NCI-H446 treated with DMSO at 0.1 percent for 48 hours (cell line): Measurements from ENCODE around the gene C1QL2.

ENCODE experiments used
- DNase-seq: peaks from one replicate; lab custom pipeline; 2025; lab: John Stamatoyannopoulos, UW

C1QL2 gene

GRCh38 chr2:119137502-119137901, 21.0 kb downstream of the C1QL2 start:
- DNase-seq = no peak

GRCh38 chr2:119136872-119137271, 21.7 kb downstream of the C1QL2 start:
- no peak for DNase-seq

GRCh38 chr2:119136093-119136492, 22.5 kb downstream of the C1QL2 start:
- no peak for DNase-seq

DNA sequence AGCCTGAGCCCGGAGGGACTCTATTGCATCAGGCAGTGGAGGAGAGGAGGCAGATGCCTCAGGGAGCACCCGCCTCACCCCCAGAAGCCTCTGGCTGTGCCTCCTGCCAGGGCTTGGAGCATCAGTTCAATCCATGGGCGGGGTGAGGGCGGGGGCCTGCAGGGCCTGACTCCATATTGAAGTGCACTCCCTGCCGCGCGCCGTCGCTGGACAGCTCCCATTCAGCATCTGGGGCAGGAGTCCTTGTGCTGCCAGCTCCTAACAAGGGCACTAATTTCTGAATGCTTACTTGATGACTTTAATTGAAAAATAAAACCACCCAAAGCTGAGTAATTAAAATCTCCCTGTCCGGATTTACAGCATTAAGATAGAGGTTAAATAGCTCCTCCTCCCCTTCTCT, 23.8 kb downstream of the C1QL2 start:
- DNase-seq = no peak

GRCh38 chr2:119126650-119127049, 31.9 kb downstream of the C1QL2 start:
- no peak for DNase-seq

- no peak for DNase-seq
These were observed 35.2 kb downstream of the C1QL2 start for GRCh38 chr2:119123389-119123788.

DNA sequence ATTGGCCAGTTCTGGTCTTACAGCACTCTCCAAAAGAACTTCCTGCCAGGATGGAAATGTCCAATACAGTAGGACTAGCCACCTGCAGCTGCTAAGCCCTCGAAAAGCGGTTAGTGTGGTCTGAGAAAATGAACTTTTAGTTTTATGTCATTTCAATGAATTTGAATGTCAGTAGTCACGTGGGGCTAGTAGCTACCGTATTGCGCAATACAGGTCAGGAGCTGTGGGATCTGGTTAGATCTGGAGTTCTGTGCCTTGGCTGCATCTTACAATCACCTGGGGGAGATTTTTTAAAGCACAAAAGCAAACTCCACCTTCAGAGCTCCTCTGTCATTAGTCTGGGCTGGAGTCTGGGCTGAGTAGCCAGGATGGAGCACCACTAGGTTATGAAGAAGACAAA, 35.9 kb downstream of the C1QL2 start:
- DNase-seq = no peak

- no peak for DNase-seq
These were observed 38.4 kb downstream of the C1QL2 start for GRCh38 chr2:119119999-119120756.

- DNase-seq = no peak
These were observed 39.3 kb downstream of the C1QL2 start for GRCh38 chr2:119119076-119119785.

DNA sequence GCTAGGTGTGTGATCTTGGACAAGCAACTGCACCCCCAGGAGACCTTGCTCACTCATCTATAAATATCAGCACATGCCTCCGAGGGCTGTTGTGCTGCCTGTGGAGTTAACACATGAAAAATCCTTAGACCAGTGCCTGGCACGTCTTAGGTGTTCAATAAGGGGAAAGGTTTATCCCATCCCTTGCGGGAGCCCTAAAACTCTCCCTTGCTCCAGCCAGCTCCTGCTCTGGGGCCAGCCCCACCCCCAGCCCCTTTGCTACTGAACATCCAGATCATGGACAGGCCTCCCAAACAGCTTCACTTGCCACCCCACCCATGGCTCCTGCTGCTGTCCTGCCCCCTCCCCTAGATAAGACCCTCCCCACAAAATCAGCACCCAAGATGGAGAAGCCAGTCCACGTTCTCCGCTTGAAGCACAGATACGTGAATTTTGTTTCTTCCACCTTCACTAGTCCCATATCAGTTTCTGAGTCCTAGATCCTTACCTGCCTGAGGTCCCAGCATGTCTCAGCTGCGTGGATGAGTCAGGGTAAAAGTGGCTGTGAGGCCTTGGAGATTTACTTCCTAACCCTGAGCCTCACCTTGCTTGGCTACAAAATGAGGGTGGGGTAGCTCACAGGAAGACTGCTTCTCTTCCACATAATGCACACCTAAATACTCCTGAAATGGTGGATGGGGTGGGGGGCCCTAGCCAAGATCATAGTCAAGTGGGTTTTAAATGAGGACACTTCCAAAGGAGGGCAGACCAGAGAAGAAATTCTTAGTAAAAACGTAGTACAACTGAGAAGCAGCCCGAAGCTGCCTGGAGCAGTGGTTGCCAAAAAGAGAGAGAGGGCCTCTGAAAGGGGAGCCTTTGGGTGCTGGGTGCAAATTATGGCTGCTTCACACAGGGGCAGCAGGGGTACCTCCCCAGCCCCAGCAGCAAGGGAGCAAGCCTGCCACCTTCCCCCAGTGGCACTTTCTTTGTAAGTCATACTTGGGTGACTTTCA, 40.4 kb downstream of the C1QL2 start:
- no peak for DNase-seq

DNA sequence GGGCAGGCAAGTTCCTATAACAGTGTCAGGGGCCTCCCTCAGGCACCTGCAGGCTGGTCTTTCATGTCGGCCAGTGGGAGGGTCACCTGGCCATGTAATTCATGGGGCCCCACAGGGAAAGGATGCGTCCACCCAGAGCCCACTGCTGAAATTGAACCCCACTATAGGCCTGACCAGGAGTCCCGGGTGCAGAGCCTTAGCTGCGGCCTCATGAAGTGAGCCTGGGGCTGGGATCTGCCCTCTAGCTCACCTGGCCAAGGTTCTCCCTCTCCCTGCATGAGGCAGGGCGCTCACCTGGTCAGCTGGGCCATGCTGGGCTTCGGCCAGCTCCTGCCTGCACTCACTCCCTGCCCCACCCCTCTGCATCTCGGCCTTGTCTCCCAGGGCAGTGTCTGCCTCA, 41.1 kb downstream of the C1QL2 start:
- no peak for DNase-seq

DNA sequence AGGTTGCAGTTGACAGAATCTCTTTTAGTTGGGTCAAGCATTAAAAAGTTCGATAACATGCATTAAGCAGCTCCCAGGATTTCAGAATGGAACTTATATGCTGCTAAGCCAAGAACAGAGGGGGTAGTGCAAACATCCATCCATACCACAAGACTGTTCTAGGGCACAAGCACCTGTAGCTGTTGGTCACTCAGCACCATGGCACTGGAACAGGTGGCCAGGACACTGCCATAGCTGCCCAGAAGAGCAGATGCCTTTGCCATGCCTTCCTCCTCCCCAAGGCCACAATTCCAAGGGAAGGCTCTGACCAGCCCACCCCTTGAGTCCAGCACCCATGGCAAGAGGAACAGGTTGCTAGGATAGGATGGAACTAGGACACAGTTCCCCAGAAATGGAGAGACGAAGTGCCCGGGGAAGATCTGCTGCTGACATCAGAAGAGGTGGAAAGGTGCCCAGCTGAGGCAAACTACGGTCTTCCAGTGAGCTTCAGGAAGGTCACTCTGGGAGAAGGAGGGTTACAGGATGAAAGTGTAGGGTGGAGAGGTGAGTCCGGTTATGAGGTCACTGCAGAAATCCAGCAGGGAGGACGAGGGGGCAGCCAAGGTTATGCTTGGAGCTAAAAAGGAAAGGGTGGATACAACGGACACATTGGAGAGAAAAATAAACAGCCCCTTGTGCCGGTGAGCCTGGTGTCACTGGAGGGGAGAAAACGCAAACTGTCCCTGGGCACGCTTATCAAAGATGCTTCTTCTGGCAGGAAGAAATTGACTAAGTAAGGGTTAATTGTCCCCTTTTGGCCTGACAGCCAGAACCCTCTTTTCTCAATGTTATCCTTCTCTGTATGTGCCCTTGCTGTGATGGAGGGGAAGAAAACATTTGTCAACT, 41.9 kb downstream of the C1QL2 start:
- no peak for DNase-seq

DNA sequence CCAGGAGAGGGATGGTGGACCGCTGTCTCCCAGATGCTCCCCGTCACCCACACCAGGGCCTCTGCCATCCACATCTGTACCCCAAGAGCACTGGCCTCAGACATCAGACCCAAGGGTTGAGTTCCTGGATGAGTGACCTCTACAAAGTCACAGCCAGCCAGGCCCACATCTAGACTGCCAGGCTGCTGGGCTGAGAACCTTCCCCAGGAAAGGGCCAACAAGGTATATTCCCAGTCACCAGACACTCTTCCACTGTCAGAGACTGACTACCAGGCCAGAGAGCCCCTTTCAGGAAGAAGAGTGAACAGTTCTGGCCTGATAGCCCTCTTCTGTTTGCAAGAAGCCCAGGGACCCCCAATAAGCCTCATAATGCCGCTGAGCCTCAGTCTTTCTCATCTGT, 44.3 kb downstream of the C1QL2 start:
- no peak for DNase-seq

DNA sequence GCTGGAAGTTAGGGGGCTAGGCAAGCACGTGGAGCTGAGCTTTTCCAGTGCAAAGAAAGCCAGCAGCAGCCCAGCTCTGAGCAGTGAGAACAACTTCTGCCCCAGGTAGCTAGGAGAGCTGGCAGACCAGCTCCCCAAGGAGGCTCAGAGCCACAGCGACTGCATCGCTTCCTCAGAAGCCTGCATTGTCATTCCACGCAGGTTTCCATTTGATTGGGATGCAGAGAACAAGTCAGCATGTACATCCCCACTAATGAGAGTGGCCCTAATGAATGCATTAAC, 45.1 kb downstream of the C1QL2 start:
- DNase-seq = no peak

GRCh38 chr2:119112770-119113488, 45.6 kb downstream of the C1QL2 start:
- DNase-seq = no peak

DNA sequence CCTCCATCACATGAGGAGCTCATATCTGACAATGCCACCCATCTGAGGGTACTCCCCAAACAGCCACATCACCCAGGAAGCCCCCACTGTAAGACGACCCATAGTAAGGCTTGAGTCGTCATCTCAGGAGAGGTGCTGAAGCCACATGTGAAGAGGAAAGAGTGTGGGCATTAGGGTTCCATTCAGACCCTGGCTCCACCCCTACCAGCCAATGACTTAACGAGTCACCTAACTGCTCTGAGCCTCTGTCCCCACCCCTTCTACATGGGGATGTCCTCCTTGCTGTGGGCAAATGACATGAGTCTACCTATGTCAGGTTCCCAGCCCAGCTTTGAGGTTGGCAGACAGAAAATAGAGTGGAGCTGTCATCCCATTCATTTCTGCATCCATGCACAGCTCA, 46.3 kb downstream of the C1QL2 start:
- no peak for DNase-seq

- DNase-seq = no peak
These were observed 47.2 kb downstream of the C1QL2 start for GRCh38 chr2:119111115-119111975.

DNA sequence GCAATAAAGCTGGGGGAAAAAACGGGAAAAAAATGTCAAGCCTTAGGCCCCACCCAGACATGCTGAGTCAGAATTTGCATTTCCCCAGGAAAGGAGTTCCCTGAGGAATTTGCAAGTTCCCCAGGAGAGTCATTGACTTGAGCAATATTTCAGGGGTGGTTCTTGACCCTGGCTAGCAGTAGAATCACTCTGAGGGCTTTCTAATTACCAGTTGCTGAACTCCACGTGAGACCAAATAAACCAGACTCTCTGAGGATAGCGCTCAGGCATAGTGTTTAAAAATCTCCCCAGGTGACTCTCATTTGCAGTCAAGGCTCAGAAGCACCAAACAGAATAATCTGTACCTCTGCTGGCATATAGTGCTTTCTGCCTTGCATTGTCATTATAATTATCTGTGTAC, 48.7 kb downstream of the C1QL2 start:
- no peak for DNase-seq

DNA sequence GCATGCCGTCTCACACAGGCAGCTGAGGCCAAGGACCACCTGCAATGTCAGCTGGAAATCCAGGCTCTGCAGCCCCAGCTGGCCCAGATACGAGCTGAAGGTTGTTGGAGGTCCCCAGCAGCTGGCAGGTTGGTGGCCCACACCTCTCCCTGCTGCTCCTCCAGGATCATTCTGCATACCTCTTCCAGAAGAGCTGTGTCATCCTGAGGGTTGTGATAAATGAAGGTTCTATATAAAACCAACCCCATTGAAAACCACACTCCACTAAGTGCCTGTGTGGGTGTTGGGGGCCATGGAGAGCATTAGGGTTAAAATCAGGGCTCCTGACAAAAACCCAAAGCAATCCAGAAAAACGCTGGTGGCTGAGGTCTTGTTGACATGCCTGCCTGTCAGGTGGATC, 50.4 kb downstream of the C1QL2 start:
- DNase-seq = no peak

GRCh38 chr2:119106301-119106897, 52.2 kb downstream of the C1QL2 start:
- DNase-seq = no peak
